ENCODE results near the gene TRIM27. TPM values are rescaled to one million over a fixed set of nuclear protein-coding genes. Genes with fewer than 3 reads are reported as not detected.
"Not testable (repeated sequence)": the region's sequence is repeated elsewhere in the genome, so short reads cannot be mapped to it uniquely, and the experiment has no call there.

The TRIM27 gene
- total RNA-seq, 1 donor from 2014 or later = 64.8 TPM

GRCh38 chr6:28929887-28930620 lies 6.3 kb upstream of the TRIM27 start:
- ChIA-PET CTCF (no interaction called here), POLR2A (interaction anchor here (0.7 kb wide), 1 partner anchor 16 kb away, joined by 3 read pairs; no protein-coding TSS in a partner anchor)
- H3K27me3 Mint-ChIP-seq = peaks cover 5% of the 10 kb centered on the region
- TF ChIP-seq, protein P1, sequence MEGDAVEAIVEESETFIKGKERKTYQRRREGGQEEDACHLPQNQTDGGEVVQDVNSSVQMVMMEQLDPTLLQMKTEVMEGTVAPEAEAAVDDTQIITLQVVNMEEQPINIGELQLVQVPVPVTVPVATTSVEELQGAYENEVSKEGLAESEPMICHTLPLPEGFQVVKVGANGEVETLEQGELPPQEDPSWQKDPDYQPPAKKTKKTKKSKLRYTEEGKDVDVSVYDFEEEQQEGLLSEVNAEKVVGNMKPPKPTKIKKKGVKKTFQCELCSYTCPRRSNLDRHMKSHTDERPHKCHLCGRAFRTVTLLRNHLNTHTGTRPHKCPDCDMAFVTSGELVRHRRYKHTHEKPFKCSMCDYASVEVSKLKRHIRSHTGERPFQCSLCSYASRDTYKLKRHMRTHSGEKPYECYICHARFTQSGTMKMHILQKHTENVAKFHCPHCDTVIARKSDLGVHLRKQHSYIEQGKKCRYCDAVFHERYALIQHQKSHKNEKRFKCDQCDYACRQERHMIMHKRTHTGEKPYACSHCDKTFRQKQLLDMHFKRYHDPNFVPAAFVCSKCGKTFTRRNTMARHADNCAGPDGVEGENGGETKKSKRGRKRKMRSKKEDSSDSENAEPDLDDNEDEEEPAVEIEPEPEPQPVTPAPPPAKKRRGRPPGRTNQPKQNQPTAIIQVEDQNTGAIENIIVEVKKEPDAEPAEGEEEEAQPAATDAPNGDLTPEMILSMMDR (IDR thresholded peaks at IDR 0.05) = no peak
- ATAC-seq (ENCODE audit: low read depth) (no peak), DNase-seq (no peak)
- no peaks in the 10 kb centered on the region for H3K9me3 Mint-ChIP-seq
- H3K36me3 Mint-ChIP-seq (ENCODE audit: low read depth) = no peaks in the 10 kb centered on the region
- intact Hi-C loops (cut with micrococcal nuclease) = no loop called here
- H3K4me1 Mint-ChIP-seq = no peaks in the 10 kb centered on the region
- H3K27ac Mint-ChIP-seq = no peak overlapping the region
- H3K4me3 Mint-ChIP-seq = no peak overlapping the region

GRCh38 chr6:28929339-28929738 lies 5.6 kb upstream of the TRIM27 start:
- H3K4me3 Mint-ChIP-seq; H3K27me3 Mint-ChIP-seq; H3K27ac Mint-ChIP-seq; H3K9me3 Mint-ChIP-seq; ATAC-seq (ENCODE audit: low read depth); DNase-seq; intact Hi-C loops (cut with micrococcal nuclease); H3K36me3 Mint-ChIP-seq (ENCODE audit: low read depth); H3K4me1 Mint-ChIP-seq; CTCF ChIA-PET: not testable (repeated sequence)
- POLR2A ChIA-PET = interaction anchor here (0.6 to 0.7 kb wide), 2 partner anchors 11 to 15 kb away, joined by 3 to 11 read pairs; no protein-coding TSS in a partner anchor

GRCh38 chr6:28927846-28928245 lies 4.1 kb upstream of the TRIM27 start:
- intact Hi-C loops (cut with micrococcal nuclease) = no loop called here
- ChIA-PET POLR2A (no interaction called here), CTCF (no interaction called here)
- Mint-ChIP-seq H3K27me3 (peaks cover 5% of the 10 kb centered on the region), H3K9me3 (no peaks in the 10 kb centered on the region), H3K36me3 (ENCODE audit: low read depth) (peaks cover 5% of the 10 kb centered on the region), H3K4me3 (no peak overlapping the region), H3K4me1 (peaks cover 5% of the 10 kb centered on the region), H3K27ac (no peak overlapping the region)
- TF ChIP-seq, protein P1 (IDR thresholded peaks at IDR 0.05) = no peak
- DNase-seq (no peak), ATAC-seq (ENCODE audit: low read depth) (no peak)

GRCh38 chr6:28922821-28923317 lies 916 bp downstream of the TRIM27 start:
- intact Hi-C loops (cut with micrococcal nuclease) = loop anchor here (1.0 kb wide), 6 partner anchors 18 to 93 kb away; no protein-coding TSS in a partner anchor
- H3K4me1 Mint-ChIP-seq = peaks cover 45% of the 10 kb centered on the region

DNA sequence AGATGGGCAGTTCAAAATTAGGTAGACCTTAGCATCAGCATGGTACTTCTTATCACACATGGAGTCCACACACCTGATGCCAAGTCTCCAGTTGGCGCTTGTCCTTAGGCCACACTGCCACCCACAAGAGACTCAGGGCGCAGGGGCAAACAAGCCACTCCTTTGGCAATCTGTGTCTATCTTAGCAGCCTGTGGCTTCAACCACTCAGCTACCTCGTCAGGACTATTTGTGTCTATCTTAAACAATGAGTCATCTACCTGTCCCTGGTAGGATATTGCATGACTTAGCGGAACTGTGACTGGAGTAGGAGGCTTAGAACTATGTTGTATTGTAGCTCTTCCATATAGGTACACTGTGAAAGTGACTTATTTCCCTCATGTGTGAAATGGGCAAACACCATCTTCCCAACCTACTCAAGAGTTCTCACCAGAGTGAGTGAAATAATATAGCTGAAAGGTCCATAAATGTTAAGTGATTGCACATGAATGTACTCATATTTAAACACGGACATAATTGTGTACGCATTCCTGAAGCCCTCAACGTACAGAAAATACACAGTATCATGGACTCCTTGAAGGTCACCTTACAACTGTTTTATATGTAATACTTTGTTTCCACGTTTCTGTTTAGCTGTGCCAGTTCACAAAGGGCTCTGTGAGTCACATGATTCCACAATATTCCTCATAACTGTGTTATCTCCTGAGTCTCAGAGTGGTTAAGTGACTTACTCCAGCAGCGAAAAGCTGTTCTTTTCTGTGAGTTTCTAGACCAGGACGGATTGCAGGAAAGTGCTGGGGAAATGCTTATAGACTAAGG lies 1.6 kb downstream of the TRIM27 start:
- ATAC-seq (ENCODE audit: low read depth) (no peak), DNase-seq (no peak)
- peaks cover 45% of the 10 kb centered on the region for H3K4me1 Mint-ChIP-seq
- intact Hi-C loops (cut with micrococcal nuclease) = no loop called here
- TF ChIP-seq, protein P1 (IDR thresholded peaks at IDR 0.05) = no peak
- ChIA-PET POLR2A (interaction anchor here (0.6 to 3.9 kb wide), 12 partner anchors 13 to 1775 kb away, joined by 3 to 80 read pairs (median 6); a partner anchor contains a TSS), CTCF (interaction anchor here (2.5 kb wide), 1 partner anchor 19 kb away, joined by 10 read pairs; no protein-coding TSS in a partner anchor)
- H3K9me3 Mint-ChIP-seq = no peaks in the 10 kb centered on the region
- H3K27me3 Mint-ChIP-seq = no peaks in the 10 kb centered on the region
- H3K4me3 Mint-ChIP-seq = peak overlapping the region; percentile 92
- H3K36me3 Mint-ChIP-seq (ENCODE audit: low read depth) = peaks cover 54% of the 10 kb centered on the region
- peak overlapping the region; percentile 92 for H3K27ac Mint-ChIP-seq

More at GRCh38 chr6:28922821-28923317, 916 bp downstream of the TRIM27 start:
- Mint-ChIP-seq H3K27me3 (no peaks in the 10 kb centered on the region), H3K36me3 (ENCODE audit: low read depth) (peaks cover 48% of the 10 kb centered on the region), H3K27ac (peak overlapping the region; percentile 92), H3K4me3 (peak overlapping the region; percentile 92), H3K9me3 (no peaks in the 10 kb centered on the region)
- DNase-seq (no peak), ATAC-seq (ENCODE audit: low read depth) (peak; percentile 26)
- POLR2A ChIA-PET = interaction anchor here (0.6 to 3.9 kb wide), 18 partner anchors 10 to 1776 kb away, joined by 3 to 80 read pairs (median 4); a partner anchor contains a TSS
- TF ChIP-seq, protein P1 (IDR thresholded peaks at IDR 0.05) = no peak
- CTCF ChIA-PET = interaction anchor here (1.6 to 2.5 kb wide), 2 partner anchors 19 to 85 kb away, joined by 6 to 10 read pairs; no protein-coding TSS in a partner anchor
